ENCODE data around the gene RNF111.

- TF ChIP-seq CTCF (IDR thresholded peaks at IDR 0.05) (no peak), POLR2A (IDR thresholded peaks at IDR 0.05) (no peak)
Observed at GRCh38 chr15:59001946-59002345, 14.5 kb downstream of the RNF111 start.
